ENCODE data around the gene HSPB2. TPM values are rescaled to one million over a fixed set of nuclear protein-coding genes. Genes with fewer than 3 reads are reported as not detected.
"Not testable (repeated sequence)": the region's sequence is repeated elsewhere in the genome, so short reads cannot be mapped to it uniquely, and the experiment has no call there.

The HSPB2 gene
- total RNA-seq, 2 experiments from 2014 or later = 0.23 TPM; not detected in 1

GRCh38 chr11:111918390-111919256, 6.1 kb downstream of the HSPB2 start, which contains the start of gene C11orf52:
Gene C11orf52 (plus strand): TSS chr11:111918913. CDS start chr11:111918973, 60 bp downstream.
- no peak for DNase-seq
- H3K27ac Mint-ChIP-seq = no peak within 1 kb of the TSS
- POLR2A ChIA-PET = interaction anchor here (1.2 kb wide), 1 partner anchor 8 kb away, joined by 4 read pairs; no protein-coding TSS in a partner anchor
- no peak for ATAC-seq (ENCODE audit: low read depth)
- no peak within 1 kb of the TSS for H3K4me3 Mint-ChIP-seq
- no peaks in the 10 kb centered on the region for H3K9me3 Mint-ChIP-seq
- no peaks in the 10 kb centered on the region for H3K4me1 Mint-ChIP-seq
- no peaks in the 10 kb centered on the region for H3K36me3 Mint-ChIP-seq
- H3K27me3 Mint-ChIP-seq = peaks cover 26% of the 10 kb centered on the region

DNA sequence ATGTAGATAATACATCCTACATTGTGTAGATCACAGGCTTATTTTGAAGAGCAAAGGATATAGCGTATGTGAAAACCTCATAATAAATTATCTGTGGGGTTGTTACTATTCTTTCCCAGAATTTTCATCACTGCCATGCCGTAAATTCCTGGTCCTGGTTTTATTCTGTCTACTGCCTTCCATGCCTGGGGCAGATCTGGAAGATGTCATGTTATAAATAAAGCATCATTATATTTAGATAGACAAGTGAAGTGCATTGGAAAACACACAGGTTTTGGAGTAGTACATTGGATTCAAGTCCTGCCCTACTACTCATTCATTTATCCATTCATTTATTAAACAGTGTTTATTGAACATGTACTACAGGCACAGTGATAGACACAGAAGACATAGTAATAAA, 8.4 kb downstream of the HSPB2 start:
- POLR2A ChIA-PET = no interaction called here
- peaks cover 14% of the 10 kb centered on the region for H3K27me3 Mint-ChIP-seq
- DNase-seq = no peak
- no peaks in the 10 kb centered on the region for H3K9me3 Mint-ChIP-seq
- H3K36me3 Mint-ChIP-seq = no peaks in the 10 kb centered on the region
- ATAC-seq (ENCODE audit: low read depth) = no peak
- no peaks in the 10 kb centered on the region for H3K4me1 Mint-ChIP-seq
- no peak overlapping the region for H3K27ac Mint-ChIP-seq
- no peak overlapping the region for H3K4me3 Mint-ChIP-seq

DNA sequence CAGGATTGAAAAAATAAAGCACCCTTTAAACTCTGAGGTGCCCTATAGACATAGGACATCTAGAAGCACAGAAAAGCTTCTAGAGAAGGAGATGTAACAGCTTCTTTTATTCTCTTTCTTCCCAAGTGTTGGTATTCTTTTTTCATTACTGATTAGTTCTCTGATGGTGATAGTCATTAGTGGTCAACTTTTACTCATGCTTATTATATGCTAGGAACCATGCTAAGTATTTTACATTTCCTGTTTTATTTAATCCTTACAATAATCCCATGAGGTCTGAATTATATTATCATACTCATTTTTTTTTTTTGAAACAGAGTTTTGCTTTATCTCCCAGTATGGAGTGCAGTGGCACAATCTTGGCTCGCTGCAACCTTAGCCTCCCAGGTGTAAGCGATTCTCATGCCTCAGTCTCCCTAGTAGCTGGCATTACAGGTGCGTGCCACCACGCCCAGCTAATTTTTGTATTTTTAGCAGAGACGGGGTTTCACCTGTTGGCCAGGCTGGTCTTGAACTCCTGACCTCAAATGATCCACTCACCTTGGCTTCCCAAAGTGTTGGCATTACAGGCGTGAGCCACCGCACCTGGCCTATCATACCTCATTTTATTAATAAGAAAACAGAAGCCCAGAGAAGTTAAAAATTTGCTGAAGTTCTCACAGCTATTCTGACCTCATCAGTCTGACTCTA, 9.2 kb downstream of the HSPB2 start:
- H3K9me3 Mint-ChIP-seq = no peaks in the 10 kb centered on the region
- POLR2A ChIA-PET = no interaction called here
- H3K4me1 Mint-ChIP-seq = peaks cover 3% of the 10 kb centered on the region
- H3K4me3 Mint-ChIP-seq = no peak overlapping the region
- no peak overlapping the region for H3K27ac Mint-ChIP-seq
- ATAC-seq (ENCODE audit: low read depth) (no peak), DNase-seq (no peak)
- H3K36me3 Mint-ChIP-seq = no peaks in the 10 kb centered on the region
- H3K27me3 Mint-ChIP-seq = peaks cover 14% of the 10 kb centered on the region

GRCh38 chr11:111922803-111923202, 10.3 kb downstream of the HSPB2 start:
- ATAC-seq (ENCODE audit: low read depth) = no peak

GRCh38 chr11:111923351-111923788, 10.8 kb downstream of the HSPB2 start:
- POLR2A ChIA-PET = no interaction called here
- no peaks in the 10 kb centered on the region for H3K36me3 Mint-ChIP-seq
- H3K4me3 Mint-ChIP-seq = no peak overlapping the region
- DNase-seq = no peak
- no peaks in the 10 kb centered on the region for H3K9me3 Mint-ChIP-seq
- H3K27me3 Mint-ChIP-seq = peaks cover 14% of the 10 kb centered on the region
- no peak overlapping the region for H3K27ac Mint-ChIP-seq
- peaks cover 5% of the 10 kb centered on the region for H3K4me1 Mint-ChIP-seq
- ATAC-seq (ENCODE audit: low read depth) = no peak

More at GRCh38 chr11:111922803-111923202, 10.3 kb downstream of the HSPB2 start:
- H3K4me1 Mint-ChIP-seq = peaks cover 5% of the 10 kb centered on the region
- H3K36me3 Mint-ChIP-seq = no peaks in the 10 kb centered on the region
- H3K9me3 Mint-ChIP-seq = no peaks in the 10 kb centered on the region
- H3K27me3 Mint-ChIP-seq = peaks cover 14% of the 10 kb centered on the region
- POLR2A ChIA-PET = no interaction called here
- no peak overlapping the region for H3K27ac Mint-ChIP-seq
- H3K4me3 Mint-ChIP-seq = no peak overlapping the region
- DNase-seq = no peak

- no peak for ATAC-seq (ENCODE audit: low read depth)
- no peak overlapping the region for H3K27ac Mint-ChIP-seq
- H3K27me3 Mint-ChIP-seq = peaks cover 14% of the 10 kb centered on the region
- peaks cover 5% of the 10 kb centered on the region for H3K4me1 Mint-ChIP-seq
- H3K4me3 Mint-ChIP-seq = no peak overlapping the region
- H3K9me3 Mint-ChIP-seq = no peaks in the 10 kb centered on the region
- POLR2A ChIA-PET = no interaction called here
- H3K36me3 Mint-ChIP-seq = no peaks in the 10 kb centered on the region
- no peak for DNase-seq
Measured at GRCh38 chr11:111923951-111924350, 11.4 kb downstream of the HSPB2 start.

DNA sequence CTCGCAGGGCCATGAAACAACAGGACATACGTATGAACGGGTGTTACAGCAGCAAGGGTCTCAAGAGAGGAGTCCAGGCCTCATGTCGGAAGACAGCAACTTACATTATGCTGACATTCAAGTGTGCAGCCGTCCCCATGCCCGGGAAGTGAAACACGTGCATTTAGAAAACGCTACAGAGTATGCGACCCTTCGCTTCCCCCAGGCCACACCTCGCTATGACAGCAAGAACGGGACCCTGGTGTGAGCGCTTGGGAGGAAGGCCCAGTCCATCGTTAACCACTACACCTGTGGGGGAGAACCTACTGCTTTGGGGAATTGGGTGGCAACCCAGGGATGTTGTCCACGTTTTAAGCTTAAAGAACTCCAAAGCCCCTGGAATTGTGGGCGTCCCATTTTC, 13.4 kb downstream of the HSPB2 start:
- DNase-seq (no peak), ATAC-seq (ENCODE audit: low read depth) (no peak)
- POLR2A ChIA-PET = interaction anchor here (0.7 to 1.7 kb wide), 10 partner anchors 8 to 160 kb away, joined by 3 to 12 read pairs (median 6); partner anchors contain the start of genes ALG9, CFAP68, DIXDC1 and SDHD
- H3K4me3 Mint-ChIP-seq = peak overlapping the region; percentile 86
- no peaks in the 10 kb centered on the region for H3K36me3 Mint-ChIP-seq
- H3K9me3 Mint-ChIP-seq = no peaks in the 10 kb centered on the region
- H3K27ac Mint-ChIP-seq = peak overlapping the region; percentile 90
- peaks cover 5% of the 10 kb centered on the region for H3K4me1 Mint-ChIP-seq
- peaks cover 12% of the 10 kb centered on the region for H3K27me3 Mint-ChIP-seq

- Mint-ChIP-seq H3K27ac (peak overlapping the region; percentile 90), H3K9me3 (no peaks in the 10 kb centered on the region), H3K4me3 (peak overlapping the region; percentile 86), H3K27me3 (peaks cover 11% of the 10 kb centered on the region), H3K36me3 (no peaks in the 10 kb centered on the region), H3K4me1 (peaks cover 5% of the 10 kb centered on the region)
- ATAC-seq (ENCODE audit: low read depth) (peak; percentile 90), DNase-seq (peak; percentile 98)
- POLR2A ChIA-PET = interaction anchor here (0.7 to 1.7 kb wide), 13 partner anchors 9 to 160 kb away, joined by 3 to 12 read pairs (median 5); partner anchors contain the start of genes ALG9, CFAP68, DIXDC1 and SDHD
Measured at GRCh38 chr11:111926505-111927391, 14.2 kb downstream of the HSPB2 start.

GRCh38 chr11:111930472-111930871, 17.9 kb downstream of the HSPB2 start:
- Mint-ChIP-seq H3K36me3 (no peaks in the 10 kb centered on the region), H3K4me1 (peaks cover 10% of the 10 kb centered on the region), H3K27ac (no peak overlapping the region), H3K9me3 (no peaks in the 10 kb centered on the region), H3K27me3 (no peaks in the 10 kb centered on the region), H3K4me3 (no peak overlapping the region)
- POLR2A ChIA-PET = interaction anchor here (0.7 kb wide), 1 partner anchor 122 kb away, joined by 9 read pairs; no protein-coding TSS in a partner anchor
- no peak for DNase-seq
- ATAC-seq (ENCODE audit: low read depth) = no peak

DNA sequence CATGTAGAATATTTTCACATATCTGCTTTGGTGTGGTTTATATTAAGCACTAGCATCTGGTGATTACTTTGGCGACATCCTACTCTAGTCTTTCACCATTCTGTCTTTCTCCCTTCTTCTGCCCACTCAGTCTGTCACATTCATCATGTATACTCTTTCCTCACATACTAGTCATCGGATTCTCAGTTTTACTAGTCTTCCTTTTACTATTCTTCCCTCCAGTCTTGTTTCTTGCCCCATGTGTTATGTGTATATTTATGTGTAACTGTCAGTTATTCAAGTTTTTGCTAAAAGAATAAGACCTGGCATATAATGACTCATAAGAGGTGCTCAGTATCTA, 20.0 kb downstream of the HSPB2 start:
- POLR2A ChIA-PET = no interaction called here
- DNase-seq (no peak), ATAC-seq (ENCODE audit: low read depth) (no peak)
- H3K9me3 Mint-ChIP-seq = no peaks in the 10 kb centered on the region
- no peaks in the 10 kb centered on the region for H3K27me3 Mint-ChIP-seq
- peaks cover 9% of the 10 kb centered on the region for H3K4me1 Mint-ChIP-seq
- peak overlapping the region; percentile 10 for H3K4me3 Mint-ChIP-seq
- no peak overlapping the region for H3K27ac Mint-ChIP-seq
- no peaks in the 10 kb centered on the region for H3K36me3 Mint-ChIP-seq

GRCh38 chr11:111933176-111933575, 20.6 kb downstream of the HSPB2 start:
- POLR2A ChIA-PET; H3K4me3 Mint-ChIP-seq; H3K27ac Mint-ChIP-seq; H3K9me3 Mint-ChIP-seq; H3K27me3 Mint-ChIP-seq; DNase-seq; ATAC-seq (ENCODE audit: low read depth); H3K36me3 Mint-ChIP-seq: not testable (repeated sequence)
- peaks cover 14% of the 10 kb centered on the region for H3K4me1 Mint-ChIP-seq

- peaks cover 21% of the 10 kb centered on the region for H3K4me1 Mint-ChIP-seq
- POLR2A ChIA-PET = no interaction called here
Measured at GRCh38 chr11:111933872-111934271, 21.3 kb downstream of the HSPB2 start.

GRCh38 chr11:111934306-111934705, 21.8 kb downstream of the HSPB2 start:
- POLR2A ChIA-PET = no interaction called here
- no peak overlapping the region for H3K4me3 Mint-ChIP-seq
- no peaks in the 10 kb centered on the region for H3K27me3 Mint-ChIP-seq
- DNase-seq (no peak), ATAC-seq (ENCODE audit: low read depth) (no peak)
- H3K27ac Mint-ChIP-seq = no peak overlapping the region
- H3K4me1 Mint-ChIP-seq = peaks cover 21% of the 10 kb centered on the region
- H3K9me3 Mint-ChIP-seq = no peaks in the 10 kb centered on the region
- H3K36me3 Mint-ChIP-seq = no peaks in the 10 kb centered on the region

More at GRCh38 chr11:111933872-111934271, 21.3 kb downstream of the HSPB2 start:
- no peaks in the 10 kb centered on the region for H3K27me3 Mint-ChIP-seq
- ATAC-seq (ENCODE audit: low read depth) (no peak), DNase-seq (no peak)
- no peaks in the 10 kb centered on the region for H3K9me3 Mint-ChIP-seq
- no peak overlapping the region for H3K4me3 Mint-ChIP-seq
- H3K27ac Mint-ChIP-seq = no peak overlapping the region
- no peaks in the 10 kb centered on the region for H3K36me3 Mint-ChIP-seq
